HCEC 1CT (cell line): ENCODE data around the gene RALGAPA1.
"Not testable (repeated sequence)": the region's sequence is repeated elsewhere in the genome, so short reads cannot be mapped to it uniquely, and the experiment has no call there.

Experiments
- DNase-seq: peaks from one replicate; pipeline ENCODE4 v3.0.0-alpha.2; 2017

RALGAPA1 gene

GRCh38 chr14:35808638-35809563 lies at the start of gene RALGAPA1:
TSS of gene RALGAPA1 (minus strand) at chr14:35809295. CDS start at chr14:35808835, 460 bp downstream.
- peak; percentile 99 for DNase-seq

- peak; percentile 42 for DNase-seq
These were observed 49.6 kb upstream of the RALGAPA1 start for GRCh38 chr14:35858521-35859209.

GRCh38 chr14:35855876-35856481 lies 46.9 kb upstream of the RALGAPA1 start:
- no peak for DNase-seq

GRCh38 chr14:35854696-35855270 lies 45.7 kb upstream of the RALGAPA1 start:
- no peak for DNase-seq

GRCh38 chr14:35853225-35853624 lies 44.1 kb upstream of the RALGAPA1 start:
- DNase-seq: no peak

- no peak for DNase-seq
These were observed 42.7 kb upstream of the RALGAPA1 start for GRCh38 chr14:35851823-35852222.

GRCh38 chr14:35849122-35849521 lies 40.0 kb upstream of the RALGAPA1 start:
- DNase-seq: no peak

GRCh38 chr14:35847636-35848035 lies 38.5 kb upstream of the RALGAPA1 start:
- DNase-seq: no peak

- DNase-seq: no peak
These were observed 35.4 kb upstream of the RALGAPA1 start for GRCh38 chr14:35844494-35844893.

- DNase-seq: not testable (repeated sequence)
These were observed 33.1 kb upstream of the RALGAPA1 start for GRCh38 chr14:35842245-35842644.

- DNase-seq: not testable (repeated sequence)
These were observed 32.6 kb upstream of the RALGAPA1 start for GRCh38 chr14:35841704-35842103.

GRCh38 chr14:35835208-35835982 lies 26.3 kb upstream of the RALGAPA1 start:
- DNase-seq: no peak

- peak; percentile 35 for DNase-seq
These were observed 20.4 kb upstream of the RALGAPA1 start for GRCh38 chr14:35829449-35829848.

- no peak for DNase-seq
These were observed 18.8 kb upstream of the RALGAPA1 start for GRCh38 chr14:35827678-35828472.

- DNase-seq: no peak
These were observed 17.9 kb upstream of the RALGAPA1 start for GRCh38 chr14:35826952-35827416.

- peak; percentile 99 for DNase-seq
These were observed 17.3 kb upstream of the RALGAPA1 start, which contains the start of gene BRMS1L for GRCh38 chr14:35826218-35826951. TSS of gene BRMS1L (plus strand) at chr14:35826338. CDS start at chr14:35826517, 179 bp downstream.

- DNase-seq: no peak
These were observed 16.8 kb upstream of the RALGAPA1 start for GRCh38 chr14:35825968-35826217.

GRCh38 chr14:35824446-35825165 lies 15.5 kb upstream of the RALGAPA1 start:
- DNase-seq: not testable (repeated sequence)

GRCh38 chr14:35822501-35822900 lies 13.4 kb upstream of the RALGAPA1 start:
- DNase-seq: no peak
